ENCODE data around the gene DNAI4.

- TF ChIP-seq, protein P1, sequence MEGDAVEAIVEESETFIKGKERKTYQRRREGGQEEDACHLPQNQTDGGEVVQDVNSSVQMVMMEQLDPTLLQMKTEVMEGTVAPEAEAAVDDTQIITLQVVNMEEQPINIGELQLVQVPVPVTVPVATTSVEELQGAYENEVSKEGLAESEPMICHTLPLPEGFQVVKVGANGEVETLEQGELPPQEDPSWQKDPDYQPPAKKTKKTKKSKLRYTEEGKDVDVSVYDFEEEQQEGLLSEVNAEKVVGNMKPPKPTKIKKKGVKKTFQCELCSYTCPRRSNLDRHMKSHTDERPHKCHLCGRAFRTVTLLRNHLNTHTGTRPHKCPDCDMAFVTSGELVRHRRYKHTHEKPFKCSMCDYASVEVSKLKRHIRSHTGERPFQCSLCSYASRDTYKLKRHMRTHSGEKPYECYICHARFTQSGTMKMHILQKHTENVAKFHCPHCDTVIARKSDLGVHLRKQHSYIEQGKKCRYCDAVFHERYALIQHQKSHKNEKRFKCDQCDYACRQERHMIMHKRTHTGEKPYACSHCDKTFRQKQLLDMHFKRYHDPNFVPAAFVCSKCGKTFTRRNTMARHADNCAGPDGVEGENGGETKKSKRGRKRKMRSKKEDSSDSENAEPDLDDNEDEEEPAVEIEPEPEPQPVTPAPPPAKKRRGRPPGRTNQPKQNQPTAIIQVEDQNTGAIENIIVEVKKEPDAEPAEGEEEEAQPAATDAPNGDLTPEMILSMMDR (conservative IDR thresholded peaks at IDR 0.05 in 1 of 2, IDR thresholded peaks at IDR 0.05 in 1 of 2; ENCODE audit: extremely low read depth in 1 of 2, insufficient read depth in 1 of 2, low read depth in 1 of 2, low read length in 2 of 2) = no peak
- no peak for TF ChIP-seq EZH2 (IDR thresholded peaks at IDR 0.05; ENCODE audit: borderline replicate concordance, low read length)
These were observed 93.0 kb downstream of the DNAI4 start for GRCh38 chr1:66831529-66832239.

Data from mammary epithelial cell (primary cell).